ENCODE measurements around the gene RNF183.
"Not testable (repeated sequence)": the region's sequence is repeated elsewhere in the genome, so short reads cannot be mapped to it uniquely, and the experiment has no call there.

Gene RNF183

DNA sequence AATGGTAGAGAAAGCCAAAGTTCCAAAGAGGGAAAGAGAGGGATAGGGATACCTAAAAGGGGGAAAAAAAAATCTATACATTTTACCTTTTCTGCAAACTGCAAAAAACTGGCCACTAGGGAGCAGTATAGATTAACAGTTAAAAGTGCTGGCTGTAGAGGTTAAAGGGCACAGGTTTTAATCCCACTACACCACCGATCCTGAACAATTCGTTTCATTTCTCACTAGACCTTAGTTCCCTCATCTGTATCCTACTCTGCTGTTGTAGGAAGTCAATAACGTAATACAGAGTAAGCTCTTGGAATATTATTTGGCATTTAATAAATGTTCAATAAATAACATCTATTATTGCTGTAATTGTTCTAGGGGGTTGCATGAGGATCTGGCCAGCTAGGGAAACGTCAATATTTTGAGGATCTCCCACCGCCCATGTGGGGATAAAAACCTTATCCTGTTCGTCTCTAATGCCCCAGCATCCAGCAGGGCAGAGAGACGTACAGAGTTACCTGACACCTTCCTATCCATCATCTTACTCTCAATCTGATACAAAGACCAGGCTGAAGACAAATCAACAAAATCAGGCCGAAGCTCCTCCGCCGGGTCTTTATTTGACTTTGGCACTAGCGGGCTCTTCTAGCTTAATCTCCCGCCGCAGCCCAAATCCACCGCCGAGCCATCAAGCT, 28.6 kb downstream of the RNF183 start:
- peak; percentile 24 for DNase-seq (ENCODE audit: low read depth)

DNA sequence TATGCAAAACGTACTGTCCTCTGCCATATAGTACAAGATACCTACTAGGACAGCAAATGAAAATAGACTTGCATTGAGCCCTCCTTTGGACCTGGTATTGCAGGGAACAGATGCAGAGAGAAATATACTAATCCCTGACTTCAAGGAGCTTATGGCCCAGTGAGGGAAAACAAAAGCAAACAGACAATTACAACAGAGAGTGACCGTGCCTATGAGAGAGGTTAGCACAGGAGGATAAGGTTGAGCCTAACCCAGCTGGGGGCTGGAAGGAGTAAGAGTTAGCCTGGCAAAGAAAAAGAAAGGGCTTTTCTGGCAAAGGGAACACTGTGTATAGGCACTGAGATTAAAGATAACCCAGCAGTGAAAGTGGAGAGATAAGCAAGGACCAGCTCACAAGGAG, 33.3 kb downstream of the RNF183 start:
- no peak for DNase-seq (ENCODE audit: low read depth)

GRCh38 chr9:113269355-113269754, 33.8 kb downstream of the RNF183 start:
- DNase-seq (ENCODE audit: low read depth), result no peak

- no peak for DNase-seq (ENCODE audit: low read depth)
Measured at GRCh38 chr9:113267911-113268566, 35.1 kb downstream of the RNF183 start.

DNA sequence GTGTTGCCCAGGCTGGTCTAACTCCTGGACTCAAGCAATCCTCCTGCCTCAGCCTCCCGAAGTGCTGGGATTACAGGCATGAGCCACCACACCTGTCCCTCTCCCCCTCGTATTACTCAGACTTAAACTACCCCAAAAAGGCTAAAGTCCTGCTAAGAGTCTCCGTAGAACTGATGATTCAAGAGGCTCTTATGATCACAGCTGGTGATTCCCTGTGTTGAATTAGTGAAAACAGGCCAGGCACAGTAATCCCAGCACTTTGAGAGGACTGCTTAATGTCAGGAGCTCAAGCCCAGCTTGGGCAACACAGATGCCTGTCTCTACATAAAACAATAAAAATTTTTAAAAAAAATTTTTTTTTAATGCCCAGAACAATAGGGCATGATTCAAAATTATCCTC, 37.0 kb downstream of the RNF183 start:
- no peak for DNase-seq (ENCODE audit: low read depth)

DNA sequence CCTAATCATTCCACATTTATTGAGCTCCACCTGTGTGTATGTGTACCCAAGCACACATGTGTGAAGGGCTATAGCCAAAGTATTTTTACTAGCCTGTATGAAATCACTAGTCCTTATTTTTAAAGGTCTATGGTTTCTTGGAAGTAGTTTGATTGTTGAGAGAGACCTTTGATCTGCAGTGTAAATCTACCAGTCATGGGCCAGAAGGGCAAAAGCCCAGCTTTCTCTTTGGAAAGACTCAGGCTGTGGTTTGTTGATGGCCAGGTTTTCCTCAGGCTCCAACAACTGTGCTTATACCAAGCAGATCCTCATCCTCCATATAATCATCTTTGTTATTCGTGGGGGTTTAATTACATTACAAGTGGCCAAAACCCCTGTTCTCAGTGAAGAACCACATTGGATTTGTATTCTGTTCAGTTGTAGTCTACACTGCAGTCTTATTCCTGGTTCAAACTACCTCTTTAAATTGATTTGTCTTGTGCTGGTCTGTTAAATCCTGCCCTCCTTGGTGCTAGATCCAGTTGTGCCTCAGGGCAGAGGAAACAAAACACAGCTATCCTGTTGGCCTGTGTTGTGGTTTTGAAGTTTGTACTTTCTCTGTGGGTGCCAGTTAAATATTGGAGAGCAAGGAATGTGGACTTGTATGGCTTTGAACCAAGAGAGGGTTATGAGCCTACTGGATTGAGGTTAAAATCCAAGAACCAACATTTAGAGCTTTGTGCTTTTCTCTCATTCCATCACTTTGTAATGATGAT, 41.1 kb downstream of the RNF183 start:
- no peak for DNase-seq (ENCODE audit: low read depth)

DNA sequence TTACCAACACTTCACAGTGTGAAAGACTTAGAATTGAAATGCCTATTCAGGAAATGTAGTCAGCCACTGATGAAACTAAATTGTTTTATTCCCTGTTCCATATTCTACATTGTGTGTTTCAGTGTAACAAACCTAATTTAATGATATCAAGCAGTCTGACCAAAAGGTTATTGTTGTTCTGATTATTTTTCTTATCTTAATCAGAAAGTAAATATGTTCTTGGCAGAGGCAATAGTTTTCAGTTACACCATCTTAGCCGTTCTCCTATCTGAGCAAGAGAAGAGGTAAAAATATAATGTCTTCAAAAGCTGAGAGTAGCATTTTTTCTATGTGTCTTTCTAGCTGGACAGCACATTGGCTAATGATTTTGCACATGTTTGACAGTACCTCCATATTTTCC, 44.9 kb downstream of the RNF183 start:
- DNase-seq (ENCODE audit: low read depth), result no peak

DNA sequence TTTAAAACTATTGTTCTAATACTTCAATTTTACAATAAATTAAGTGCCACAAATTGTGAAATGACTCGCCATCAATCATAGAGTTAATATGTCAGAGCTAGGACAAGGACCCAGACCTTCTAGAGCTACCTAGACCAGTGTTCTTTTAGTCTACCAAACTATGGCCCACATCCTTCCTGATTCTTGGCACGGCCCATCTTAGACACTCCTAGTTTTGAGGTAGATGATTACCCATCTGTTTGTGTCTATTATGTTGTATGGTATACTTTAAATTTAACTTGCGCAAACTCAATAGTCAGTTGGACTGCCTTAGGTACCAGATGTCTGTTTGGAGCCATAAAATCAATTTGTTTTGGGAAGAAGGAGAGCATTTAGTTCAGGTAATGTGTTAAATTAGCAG, 45.3 kb downstream of the RNF183 start:
- no peak for DNase-seq (ENCODE audit: low read depth)

DNA sequence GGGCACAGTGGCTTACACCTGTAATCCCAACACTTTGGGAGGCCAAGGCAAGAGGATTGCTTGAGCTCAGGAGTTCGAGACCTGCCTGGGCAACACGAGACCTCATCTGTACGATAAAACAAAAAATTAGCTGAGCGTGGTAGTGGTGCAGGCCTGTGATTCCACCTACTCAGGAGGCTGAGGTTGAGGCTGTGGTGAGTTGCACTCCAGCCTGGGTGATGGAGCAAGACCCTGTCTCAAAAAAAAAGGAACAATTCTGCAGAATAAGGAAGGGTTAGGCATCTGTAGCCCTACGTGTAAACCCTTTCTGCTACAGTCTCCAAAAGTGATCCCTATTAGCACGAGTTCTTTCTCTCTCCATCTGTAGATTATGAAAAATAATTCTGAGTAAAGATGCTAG, 47.7 kb downstream of the RNF183 start:
- DNase-seq (ENCODE audit: low read depth), result no peak

DNA sequence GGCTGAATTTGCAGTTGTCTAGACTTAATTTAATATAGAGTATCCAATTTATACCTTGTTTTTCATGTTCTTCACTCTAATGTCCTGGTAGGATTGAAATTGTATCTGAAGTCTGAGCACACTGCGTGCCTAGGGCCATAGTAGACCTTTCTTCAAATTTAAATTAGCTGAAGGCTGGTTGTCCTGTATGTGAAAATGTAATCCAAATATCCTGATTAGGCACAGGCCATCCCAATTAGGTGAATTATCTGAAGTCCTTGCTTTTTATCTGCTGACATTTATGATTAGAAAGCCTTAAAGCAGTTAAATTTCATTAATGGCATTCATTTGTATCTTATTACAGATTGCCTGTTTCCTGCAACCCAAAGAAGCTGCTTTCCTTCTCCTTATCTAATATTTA, 48.2 kb downstream of the RNF183 start:
- no peak for DNase-seq (ENCODE audit: low read depth)

GRCh38 chr9:113250807-113251206, 52.4 kb downstream of the RNF183 start:
- no peak for DNase-seq (ENCODE audit: low read depth)

DNA sequence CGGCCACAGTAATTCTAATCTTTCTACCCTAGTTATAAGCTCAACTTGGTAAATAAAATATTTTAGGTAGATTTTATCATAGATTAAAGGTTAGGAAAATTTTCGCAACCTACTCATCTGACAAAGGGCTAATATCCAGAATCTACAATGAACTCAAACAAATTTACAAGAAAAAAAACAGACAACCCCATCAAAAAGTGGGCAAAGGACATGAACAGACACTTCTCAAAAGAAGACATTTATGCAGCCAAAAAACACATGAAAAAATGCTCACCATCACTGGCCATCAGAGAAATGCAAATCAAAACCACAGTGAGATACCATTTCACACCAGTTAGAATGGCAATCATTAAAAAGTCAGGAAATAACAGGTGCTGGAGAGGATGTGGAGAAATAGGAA, 53.5 kb downstream of the RNF183 start:
- DNase-seq (ENCODE audit: low read depth), result not testable (repeated sequence)

GRCh38 chr9:113247640-113248039, 55.5 kb downstream of the RNF183 start:
- DNase-seq (ENCODE audit: low read depth), result no peak

All from activated T-cell treated with anti-CD3 and anti-CD28 coated beads for 24 hours (primary cell).